OCI-M2 (cell line): ENCODE measurements around the gene FGF2.
"Not testable (repeated sequence)": the region's sequence is repeated elsewhere in the genome, so short reads cannot be mapped to it uniquely, and the experiment has no call there.

Source experiments
- DNase-seq: peaks from one replicate; lab custom pipeline; 2025; ENCODE audit not compliant: unreplicated experiment; lab: John Stamatoyannopoulos, UW

The FGF2 gene

GRCh38 chr4:122812823-122813222 lies 13.8 kb upstream of the FGF2 start:
- not testable (repeated sequence) for DNase-seq

DNA sequence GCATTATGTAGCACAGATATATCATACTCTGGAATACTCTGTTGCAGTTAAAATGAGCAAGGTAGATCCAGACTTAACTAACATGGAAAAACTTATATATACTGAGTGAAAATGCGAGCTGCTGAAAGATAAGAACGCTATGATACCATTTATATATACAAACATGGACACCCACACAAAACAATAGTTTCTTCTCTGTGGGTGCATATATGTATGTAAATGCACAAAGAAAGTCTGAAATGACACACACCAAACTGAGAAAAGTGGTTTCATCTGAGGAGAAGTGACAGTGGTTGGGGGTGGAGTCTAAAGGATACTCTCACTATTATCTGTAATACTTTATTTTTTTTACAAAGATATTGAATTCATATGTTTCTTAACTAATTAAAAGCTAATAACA lies 12.2 kb upstream of the FGF2 start:
- DNase-seq, result no peak

DNA sequence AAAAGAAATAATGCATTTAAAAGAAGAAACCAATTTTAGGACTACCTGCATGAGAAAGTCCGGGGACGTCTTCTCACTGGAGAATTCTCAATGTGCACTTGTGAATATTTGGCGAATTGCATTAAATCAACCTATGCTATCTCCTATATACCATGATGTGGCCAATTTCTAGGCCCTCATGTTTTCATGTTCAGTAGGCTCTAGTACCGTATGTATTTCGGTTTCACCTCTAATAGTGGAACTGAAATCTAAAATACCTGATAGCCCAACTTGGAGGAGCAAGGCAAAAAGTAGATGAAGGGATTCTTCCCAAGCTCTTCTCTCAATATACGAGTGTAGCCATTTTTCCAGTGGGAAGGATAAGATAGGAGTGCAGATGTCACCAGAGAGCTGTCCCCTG lies 11.4 kb upstream of the FGF2 start:
- no peak for DNase-seq

GRCh38 chr4:122816476-122816875 lies 10.2 kb upstream of the FGF2 start:
- DNase-seq, result no peak

DNA sequence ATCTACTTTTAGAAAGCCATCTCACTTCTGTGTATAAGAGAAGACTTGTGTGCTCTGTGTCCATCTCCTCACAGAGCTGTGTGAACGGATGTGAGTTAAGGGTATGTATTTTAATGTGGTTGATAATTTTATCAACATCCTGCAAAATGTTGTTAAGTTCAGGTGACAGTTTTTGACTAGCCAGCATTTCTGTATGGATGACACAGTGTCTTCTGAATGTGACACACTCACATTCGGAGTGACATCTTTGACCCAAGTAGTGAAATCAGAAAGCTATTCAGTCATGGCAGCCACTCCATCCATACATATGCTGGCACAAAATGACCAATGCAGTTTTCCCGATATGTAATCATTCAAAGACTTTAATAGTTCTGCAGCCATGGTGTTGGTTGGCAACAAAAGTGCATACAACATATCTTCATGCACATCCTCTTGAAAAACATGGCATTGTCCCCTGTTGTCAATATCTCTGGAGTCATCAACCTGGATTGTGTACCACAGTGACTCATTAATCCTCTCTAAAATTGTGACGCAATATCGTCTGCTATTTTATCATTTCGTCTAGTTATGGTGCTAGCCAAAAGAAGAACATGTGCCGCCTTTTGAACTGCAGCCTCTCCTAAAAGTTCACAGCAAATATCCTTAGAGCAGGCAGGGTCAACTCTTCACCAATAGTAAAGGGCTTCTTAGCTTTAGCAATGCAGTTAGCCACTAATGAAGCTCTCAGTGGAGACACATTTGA lies 6.8 kb upstream of the FGF2 start:
- no peak for DNase-seq

DNA sequence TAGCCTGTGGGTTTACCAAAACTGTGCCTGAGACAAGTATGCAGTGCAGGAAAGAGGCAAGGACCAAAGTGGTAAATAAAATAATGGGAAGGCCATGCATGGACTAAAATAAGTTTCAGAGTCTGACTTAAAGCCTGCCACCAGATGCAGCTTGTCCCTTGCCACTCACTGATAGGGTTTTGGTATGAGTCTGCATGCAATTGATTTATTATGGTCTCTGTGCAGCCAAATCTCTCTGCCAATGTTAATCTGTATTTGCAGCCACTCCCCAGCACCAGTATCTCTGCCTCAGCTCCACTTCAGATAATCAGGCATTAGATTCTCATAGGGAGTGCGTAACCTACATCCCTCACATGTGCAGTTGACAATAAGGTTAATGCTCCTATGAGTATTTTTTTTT lies 5.5 kb upstream of the FGF2 start:
- no peak for DNase-seq

- DNase-seq, result no peak
Measured at GRCh38 chr4:122822466-122822865, 4.2 kb upstream of the FGF2 start.

DNA sequence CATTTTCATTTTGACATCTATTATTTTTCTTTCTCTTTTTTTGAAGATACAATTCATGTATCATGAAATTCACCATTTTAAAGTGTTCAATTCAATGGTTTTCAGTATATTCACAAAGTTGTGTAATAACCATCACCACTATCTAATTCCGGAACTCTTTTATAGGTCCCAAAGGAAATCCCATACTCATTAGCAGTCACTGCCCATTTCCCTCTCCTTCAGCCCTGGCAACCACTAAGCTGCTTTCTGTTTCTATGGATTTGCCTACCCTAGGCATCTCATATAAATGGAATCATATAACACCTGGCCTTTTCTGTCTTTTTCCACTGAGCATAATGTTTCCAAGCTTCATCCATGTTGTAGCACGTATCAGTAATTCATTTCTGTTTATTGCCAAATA lies 3.2 kb upstream of the FGF2 start:
- no peak for DNase-seq

GRCh38 chr4:122824616-122825015 lies 2.0 kb upstream of the FGF2 start:
- no peak for DNase-seq

DNA sequence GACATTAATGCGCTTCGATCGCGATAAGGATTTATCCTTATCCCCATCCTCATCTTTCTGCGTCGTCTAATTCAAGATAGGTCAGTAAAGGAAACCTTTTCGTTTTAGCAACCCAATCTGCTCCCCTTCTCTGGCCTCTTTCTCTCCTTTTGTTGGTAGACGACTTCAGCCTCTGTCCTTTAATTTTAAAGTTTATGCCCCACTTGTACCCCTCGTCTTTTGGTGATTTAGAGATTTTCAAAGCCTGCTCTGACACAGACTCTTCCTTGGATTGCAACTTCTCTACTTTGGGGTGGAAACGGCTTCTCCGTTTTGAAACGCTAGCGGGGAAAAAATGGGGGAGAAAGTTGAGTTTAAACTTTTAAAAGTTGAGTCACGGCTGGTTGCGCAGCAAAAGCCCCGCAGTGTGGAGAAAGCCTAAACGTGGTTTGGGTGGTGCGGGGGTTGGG lies 528 bp upstream of the FGF2 start:
- no peak for DNase-seq

DNA sequence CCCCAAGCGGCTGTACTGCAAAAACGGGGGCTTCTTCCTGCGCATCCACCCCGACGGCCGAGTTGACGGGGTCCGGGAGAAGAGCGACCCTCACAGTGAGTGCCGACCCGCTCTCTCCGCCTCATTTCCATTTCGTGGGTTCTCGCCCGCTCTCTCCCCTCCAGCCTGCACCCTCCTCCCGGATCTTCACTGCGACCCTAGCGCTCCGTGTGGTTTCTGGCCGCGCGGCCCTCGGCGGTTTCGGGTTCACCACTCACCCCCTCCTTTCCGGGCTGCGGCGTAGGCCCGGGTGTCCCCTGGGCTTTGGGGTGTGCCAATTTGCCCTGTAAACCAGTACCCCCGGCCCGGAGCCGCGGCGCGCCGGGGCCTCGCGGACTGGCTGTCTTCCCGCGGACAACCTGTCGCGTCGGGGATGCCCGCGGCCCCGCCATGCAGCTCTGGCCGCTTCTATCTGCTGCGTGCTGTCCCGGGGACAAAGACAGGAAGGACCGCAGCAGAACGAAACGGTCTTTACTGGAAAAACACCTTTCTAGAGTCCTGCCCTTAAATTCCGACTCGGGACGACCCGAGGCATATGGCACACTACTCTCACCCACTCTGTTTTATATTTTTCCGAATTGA lies 737 bp downstream of the FGF2 start:
- DNase-seq, result no peak

GRCh38 chr4:122827879-122828601 lies 1.4 kb downstream of the FGF2 start:
- no peak for DNase-seq

GRCh38 chr4:122830426-122831095 lies 3.9 kb downstream of the FGF2 start:
- no peak for DNase-seq

DNA sequence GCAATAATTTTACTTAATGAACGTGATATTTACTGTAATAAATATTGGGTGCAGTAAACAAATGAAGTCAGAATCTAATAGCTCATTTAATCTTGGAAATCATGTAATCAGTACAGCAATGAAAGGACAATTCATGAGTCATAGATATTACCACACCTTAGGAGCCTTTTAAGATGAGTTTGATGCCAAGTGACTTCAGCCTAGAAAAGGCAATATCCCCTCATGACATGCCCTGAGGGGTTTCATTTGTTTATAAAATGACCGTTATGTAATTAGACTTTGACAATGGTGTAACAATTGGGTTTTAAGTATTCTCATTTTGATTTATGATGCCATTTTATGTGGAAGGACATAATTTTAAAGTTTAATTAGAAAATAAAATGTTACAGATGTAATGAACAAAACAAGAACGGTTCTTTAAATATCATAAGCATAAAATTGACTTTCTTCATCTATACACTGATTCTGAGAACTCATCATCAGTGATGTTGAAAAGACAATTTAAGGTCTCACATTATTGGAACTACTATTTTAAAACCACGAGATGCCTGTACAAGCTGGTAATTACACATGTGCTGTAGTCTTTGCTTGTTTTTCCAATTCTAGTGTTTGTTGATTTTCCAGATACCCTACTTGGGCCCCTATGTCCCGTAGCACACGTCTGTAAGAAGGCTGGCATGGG lies 5.0 kb downstream of the FGF2 start:
- DNase-seq, result no peak

GRCh38 chr4:122832732-122833131 lies 6.1 kb downstream of the FGF2 start:
- no peak for DNase-seq

DNA sequence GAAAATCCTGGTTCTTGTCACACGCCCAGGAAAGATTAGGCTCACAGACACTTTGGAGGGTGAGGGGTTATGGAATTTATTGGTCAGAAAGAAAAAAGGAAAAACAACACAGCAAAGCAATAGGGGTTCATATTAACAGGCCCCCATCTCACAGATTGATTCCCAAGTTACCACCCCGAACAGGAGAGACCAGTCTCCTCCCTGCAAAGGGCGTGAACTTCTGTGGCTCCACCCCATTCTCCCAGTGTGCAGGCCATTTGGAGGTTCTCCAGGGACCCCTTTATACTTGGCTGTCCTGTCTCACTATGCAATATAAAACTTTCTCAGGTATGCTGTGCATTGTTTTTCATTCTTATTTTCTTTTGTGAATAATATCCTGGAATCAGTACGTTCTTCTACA lies 7.4 kb downstream of the FGF2 start:
- no peak for DNase-seq

- DNase-seq, result no peak
Measured at GRCh38 chr4:122836941-122837340, 10.3 kb downstream of the FGF2 start.

DNA sequence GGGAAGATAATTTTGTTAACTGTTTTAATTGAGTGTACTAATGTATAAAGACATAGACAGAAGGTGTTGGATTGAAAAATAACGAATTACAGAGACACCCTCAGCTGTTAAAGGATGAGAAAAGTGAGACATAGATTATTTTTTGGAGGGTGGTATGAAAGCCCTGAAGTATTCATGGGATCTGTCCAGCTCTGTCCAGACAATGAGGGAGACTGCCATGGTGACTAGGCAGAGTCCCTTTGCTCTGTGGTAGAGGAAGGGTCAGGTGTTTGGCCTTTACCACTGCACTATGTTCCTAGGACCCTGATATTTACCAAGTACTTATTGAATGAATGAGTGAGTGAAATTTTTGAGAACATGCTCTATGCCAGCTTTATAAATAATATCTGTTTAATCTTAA lies 11.4 kb downstream of the FGF2 start:
- no peak for DNase-seq

DNA sequence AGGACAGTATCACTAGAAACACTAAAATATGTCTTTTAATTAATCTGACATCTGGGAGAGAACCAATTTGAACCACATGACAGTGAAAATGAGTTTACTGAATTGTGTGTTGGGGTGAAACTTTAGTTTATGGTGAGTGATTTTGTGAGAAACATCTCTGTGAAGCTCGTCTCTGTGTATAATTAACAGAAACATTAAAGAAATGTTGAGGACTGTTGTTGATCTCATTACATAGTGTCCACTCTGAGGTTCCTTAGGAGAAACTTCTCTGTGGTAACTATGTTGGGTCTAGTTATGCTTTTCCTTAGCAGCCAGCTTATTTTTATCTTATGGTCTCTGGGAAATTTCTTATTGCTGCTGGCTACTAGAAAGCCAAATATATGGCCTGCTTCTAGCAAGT lies 15.8 kb downstream of the FGF2 start:
- no peak for DNase-seq

GRCh38 chr4:122842984-122843531 lies 16.4 kb downstream of the FGF2 start:
- DNase-seq, result no peak

DNA sequence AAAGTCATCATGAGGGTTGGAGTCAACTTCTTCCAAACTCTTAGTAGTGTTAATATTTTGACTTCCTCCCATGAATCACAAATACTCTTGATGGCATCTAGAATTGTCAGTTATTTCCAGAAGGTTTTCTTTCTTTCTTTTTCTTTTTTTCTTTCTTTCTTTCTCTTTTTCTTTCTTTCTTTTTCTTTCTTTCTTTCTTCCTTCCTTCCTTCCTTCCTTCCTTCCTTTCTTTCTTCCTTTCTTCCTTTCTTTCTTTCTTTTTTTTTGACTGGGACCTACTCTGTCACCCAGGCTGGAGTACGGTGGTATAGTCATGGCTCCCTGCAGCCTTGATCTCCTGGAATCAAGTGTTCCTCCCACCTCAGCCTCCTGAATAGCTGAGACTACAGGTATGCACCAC lies 17.8 kb downstream of the FGF2 start:
- DNase-seq, result not testable (repeated sequence)
